GM12801 (cell line): ENCODE results near the gene LTB4R.

Experiments
- TF ChIP-seq, protein P1 (sequence below): IDR thresholded peaks from one replicate; pipeline ENCODE4 v1.5.1; 2011; ENCODE audit warnings: control low read depth; ENCODE audit not compliant: insufficient read length; ENCODE audit errors: extremely low read depth

The LTB4R gene

DNA sequence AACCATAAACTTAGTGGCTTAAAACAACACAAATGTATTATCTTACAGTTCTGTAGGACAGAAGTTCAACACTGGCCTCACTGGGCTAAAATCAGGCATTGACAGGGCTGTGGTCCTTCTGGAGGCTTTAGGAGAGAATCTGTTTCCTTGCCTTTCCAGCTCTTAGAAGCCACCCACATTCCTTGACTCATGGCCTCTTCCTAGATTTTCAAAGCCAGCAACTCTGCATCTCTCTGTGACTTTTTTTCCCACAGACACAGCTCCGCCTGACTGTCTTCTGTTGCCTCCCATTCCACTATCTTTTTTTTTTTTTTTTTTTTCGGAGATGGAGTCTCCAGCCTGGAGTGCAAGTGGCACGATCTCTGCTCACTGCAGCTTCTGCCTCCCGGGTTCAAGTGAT is 44.9 kb downstream of the LTB4R start:
- TF ChIP-seq, protein P1, sequence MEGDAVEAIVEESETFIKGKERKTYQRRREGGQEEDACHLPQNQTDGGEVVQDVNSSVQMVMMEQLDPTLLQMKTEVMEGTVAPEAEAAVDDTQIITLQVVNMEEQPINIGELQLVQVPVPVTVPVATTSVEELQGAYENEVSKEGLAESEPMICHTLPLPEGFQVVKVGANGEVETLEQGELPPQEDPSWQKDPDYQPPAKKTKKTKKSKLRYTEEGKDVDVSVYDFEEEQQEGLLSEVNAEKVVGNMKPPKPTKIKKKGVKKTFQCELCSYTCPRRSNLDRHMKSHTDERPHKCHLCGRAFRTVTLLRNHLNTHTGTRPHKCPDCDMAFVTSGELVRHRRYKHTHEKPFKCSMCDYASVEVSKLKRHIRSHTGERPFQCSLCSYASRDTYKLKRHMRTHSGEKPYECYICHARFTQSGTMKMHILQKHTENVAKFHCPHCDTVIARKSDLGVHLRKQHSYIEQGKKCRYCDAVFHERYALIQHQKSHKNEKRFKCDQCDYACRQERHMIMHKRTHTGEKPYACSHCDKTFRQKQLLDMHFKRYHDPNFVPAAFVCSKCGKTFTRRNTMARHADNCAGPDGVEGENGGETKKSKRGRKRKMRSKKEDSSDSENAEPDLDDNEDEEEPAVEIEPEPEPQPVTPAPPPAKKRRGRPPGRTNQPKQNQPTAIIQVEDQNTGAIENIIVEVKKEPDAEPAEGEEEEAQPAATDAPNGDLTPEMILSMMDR, result no peak

DNA sequence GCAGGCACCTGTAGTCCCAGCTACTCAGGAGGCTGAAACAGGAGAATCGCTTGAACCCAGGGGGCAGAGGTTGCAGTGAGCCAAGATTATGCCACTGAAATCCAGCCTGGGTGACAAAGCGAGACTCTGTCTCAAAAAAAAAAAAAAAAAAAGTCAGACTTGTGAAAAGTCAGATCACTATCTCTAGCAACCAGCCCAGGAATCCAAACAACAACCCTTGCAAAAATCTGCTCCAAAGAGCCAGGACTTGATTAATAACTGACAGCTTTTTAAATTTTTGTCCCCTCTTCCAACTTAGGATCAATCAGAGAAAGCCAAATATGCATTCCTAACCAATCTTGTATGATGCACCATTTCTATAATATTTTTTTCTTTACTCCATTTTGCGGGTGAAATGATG is 49.0 kb downstream of the LTB4R start:
- TF ChIP-seq, protein P1, result no peak

DNA sequence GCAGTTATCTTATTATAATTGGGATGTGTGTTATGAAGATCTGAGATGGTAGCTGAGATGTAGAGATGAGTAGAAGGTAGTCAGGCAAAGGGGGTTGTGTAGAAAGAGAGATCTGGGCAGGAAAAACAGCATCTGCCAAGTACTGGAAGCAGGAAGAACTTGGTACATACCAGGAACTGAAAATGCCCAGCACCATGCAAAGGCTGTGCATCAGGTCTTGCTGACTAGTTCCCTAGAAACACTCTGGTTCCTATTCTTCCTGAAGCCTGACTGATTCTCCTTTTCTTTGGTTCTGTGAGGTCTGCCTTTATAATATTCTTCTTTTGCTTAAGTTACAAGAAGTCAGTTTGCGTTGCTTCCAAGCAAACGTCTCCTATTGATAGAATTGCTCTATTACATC is 50.0 kb downstream of the LTB4R start:
- TF ChIP-seq, protein P1, result no peak

DNA sequence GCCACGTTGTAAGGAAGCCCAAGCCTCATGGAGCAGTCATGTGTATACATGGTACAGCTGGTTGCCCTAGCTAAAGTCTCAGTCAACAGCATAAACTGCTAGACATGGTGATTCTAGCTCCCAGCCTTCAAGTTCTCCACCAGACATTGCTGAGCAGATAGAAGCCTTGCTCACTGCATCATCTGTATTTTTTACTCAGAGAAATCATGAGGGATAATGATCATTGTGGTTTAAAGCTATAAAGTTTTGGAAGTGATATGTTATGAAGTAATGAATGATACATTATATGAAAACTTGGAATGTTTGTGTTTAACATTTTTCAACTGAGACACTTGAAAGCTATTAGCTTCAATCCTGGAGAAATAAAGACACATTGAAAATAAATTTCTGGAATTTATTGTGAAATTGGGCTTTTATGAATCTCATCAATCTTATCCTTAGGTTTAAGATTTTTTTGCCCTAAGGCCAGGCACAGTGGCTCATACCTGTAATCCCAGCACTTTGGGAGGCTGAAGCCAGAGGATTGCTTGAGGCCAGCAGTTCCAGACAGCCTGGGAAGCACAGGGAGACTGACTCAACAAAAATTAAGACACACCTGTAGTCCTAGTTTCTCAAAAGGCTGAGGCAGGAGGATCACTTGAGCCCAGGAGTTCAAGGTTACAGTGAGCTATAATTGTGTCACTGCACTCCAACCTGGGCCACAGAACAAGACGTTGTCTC is 51.1 kb downstream of the LTB4R start:
- TF ChIP-seq, protein P1, result no peak

DNA sequence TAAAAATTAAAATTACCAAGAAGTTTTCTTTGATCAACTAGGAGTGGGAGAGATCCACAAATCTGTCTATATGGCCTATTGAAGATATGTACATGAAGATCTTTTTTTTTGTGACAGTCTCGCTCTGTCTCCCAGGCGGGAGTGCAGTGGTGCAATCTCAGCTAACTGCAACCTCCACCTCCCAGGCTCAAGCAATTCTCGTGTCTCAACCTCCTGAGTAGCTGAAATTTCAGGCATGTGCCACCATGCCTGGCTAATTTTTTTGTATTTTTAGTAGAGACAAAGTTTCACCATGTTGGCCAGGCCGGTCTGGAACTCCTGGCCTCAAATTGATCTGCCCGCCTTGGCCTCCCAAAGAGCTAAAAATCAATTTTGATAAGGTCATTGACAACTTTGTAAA is 52.1 kb downstream of the LTB4R start:
- TF ChIP-seq, protein P1, result no peak

DNA sequence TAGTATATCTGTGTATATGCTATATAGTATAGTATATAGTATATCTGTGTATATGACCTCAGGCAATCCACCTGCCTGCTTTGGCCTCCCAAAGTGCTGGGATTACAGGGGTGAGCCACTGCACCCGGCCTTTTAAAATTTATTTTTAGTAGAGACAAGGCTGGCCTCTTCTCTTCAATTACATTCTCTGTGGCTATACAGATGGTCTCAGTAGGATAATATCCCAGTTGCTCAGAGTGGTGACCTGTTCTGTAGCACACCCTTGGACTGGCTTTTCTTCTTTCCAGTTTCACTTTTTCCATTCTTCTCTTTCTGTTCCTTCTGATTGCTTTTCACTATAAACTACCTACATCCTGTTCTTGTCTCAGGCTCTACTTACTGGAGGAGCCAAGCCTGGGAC is 53.5 kb downstream of the LTB4R start:
- TF ChIP-seq, protein P1, result no peak

DNA sequence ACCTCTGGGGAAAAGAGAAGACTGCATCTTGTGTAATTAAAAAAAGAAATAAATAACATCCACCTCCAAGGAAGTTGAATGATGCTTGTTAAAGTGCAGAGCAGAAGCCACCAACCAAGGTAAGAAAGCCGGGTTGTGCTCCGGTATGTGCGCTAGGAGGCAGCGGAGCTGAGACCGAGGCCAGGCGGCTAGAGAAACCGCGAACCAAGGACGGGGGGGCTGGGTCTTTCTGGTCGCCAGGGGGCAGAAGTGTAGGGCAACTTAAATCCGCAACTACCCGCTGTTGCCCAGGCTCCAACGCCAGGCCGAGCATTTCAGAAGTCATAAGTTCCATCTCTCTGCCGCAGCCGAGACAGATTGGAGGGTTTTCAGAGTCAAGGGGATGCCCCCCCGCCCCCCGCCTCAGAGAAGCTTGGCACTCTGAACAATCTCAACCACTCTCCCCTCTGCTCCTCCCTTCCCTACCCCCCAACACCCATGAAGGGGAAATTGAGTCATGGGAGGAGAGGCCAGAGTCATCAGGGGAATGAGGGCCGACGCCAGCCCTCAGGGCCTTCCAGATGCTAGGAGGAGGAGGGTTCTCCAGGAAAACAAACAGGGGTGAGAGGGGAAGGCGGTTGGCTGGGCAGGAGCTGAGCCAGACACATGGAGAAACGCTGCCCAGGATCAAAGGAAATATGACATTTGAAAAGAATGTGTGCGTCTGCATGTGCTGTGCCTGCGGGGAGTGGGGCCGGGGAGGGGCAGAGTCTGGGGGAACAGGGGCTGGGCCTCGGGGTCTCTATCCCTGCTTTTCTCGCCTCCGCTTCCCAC is 54.5 kb downstream of the LTB4R start:
- TF ChIP-seq, protein P1, result no peak
